OCI-M1 (cell line): ENCODE measurements around the gene PTX3.

Source experiments
- DNase-seq: peaks from one replicate; lab custom pipeline; 2025; lab: John Stamatoyannopoulos, UW

Gene PTX3

DNA sequence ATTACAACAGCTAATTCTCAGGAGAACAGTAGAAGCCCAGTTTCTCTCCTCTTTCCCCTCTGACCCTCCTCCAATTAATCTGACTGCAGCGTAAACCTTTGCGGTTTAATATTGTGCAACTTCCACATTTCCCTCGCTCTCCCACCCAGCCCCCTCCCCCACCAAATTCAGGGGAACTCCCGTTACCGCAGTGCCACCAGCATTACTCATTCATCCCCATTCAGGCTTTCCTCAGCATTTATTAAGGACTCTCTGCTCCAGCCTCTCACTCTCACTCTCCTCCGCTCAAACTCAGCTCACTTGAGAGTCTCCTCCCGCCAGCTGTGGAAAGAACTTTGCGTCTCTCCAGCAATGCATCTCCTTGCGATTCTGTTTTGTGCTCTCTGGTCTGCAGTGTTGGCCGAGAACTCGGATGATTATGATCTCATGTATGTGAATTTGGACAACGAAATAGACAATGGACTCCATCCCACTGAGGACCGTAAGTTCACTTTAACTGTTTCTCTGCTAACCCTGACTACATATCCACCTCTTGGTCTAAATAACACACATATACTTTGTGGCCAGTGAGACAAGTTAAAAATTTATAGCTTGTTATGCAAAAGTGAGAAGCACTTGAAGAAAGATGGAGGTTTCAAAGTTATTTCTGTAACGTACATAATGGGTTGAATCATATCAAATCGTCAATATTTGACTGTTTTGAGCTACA lies at the start of gene PTX3:
PTX3 (plus strand) TSS at position 268 of the 709 bp plus-strand sequence; CDS start at position 352, 84 bp downstream.
- peak; percentile 86 for DNase-seq

DNA sequence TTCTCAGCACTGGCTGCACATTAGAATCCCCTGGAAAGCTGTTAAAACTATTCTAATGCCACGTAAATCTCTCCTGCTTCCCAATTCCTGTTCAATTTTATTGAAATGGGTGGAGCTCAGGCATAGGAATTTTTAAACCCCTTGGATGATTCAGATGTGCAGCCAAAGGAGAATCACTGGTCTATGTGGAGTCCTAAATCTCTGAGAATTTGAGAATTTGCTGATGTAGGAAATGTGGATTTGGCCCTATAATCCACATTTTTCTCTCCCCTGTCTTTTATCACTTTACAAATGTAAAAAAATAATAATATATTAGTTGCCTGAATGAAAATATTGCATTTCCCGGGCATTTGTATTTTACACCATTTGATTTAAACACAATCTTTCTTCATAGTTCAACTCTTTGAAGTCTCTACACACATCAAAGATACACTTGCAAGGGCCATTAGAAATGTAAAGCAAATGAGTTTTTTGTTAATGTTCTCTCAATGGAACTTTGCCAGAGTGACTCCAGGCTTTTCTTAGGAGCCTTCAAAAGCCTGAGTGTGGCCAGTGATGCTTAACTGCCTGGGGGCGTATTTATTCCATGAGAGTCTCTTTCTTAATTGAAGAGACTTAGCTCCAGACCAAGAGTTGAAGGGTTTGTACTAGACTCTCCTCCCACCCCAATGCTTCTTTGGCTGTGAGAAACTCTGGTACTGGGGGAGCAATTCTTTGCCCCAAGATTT lies 48.8 kb upstream of the PTX3 start:
- no peak for DNase-seq

DNA sequence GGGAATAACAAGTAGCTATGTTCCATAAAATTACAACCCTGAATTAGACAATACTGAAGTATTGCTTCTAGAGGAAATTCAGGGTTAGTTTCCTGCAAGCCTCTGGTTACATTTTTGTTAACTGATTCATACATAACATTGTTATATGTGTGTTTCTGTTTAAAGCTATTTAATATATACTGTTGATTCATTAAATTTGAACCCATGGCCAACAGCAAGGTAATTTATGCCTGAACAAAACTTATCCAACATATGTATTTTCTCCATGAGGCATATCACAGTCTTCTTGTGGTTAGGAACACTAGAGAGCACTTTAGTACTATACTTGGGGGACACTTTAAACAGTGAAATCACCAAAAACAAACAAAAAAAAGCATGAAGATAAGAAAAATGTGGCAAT lies 47.7 kb upstream of the PTX3 start:
- DNase-seq = no peak

DNA sequence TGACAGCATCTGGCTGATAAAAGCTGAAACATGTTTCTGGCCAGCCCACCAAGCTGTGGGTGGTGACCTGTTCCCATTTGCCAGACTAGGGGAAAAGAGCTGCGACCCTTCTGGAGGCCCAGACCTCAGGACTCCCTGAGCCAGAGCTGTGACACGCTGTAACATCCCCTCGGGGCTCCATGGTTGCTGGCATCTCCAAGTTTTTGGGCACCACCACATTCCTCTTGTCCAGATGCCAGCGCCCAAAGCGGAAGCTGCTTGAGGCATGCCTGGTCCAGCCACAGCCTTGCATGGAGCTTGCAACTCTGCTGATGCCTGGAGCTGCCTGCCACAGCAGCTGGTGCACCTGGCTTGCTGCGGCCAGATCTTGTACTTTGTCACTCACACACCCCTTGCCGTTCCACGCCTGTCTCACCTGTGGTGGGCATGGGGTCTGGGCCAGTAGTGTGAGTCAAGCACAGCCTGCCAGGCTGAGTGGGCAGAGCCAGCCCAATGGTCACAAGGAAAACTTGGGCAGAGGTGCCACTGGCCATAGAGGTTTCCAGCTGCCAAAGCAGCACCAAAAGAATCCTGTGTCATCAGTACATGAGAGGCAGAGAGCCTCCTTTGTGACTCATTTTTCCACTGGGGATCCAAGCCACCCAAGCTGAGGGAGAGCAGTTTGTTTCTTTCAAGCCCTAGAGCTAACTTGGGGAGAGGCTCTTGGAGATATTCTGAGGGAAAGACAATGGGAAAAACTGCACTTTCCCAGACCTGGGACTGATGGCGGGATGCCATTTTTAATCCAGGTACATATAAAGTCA lies 45.7 kb upstream of the PTX3 start:
- DNase-seq = no peak

DNA sequence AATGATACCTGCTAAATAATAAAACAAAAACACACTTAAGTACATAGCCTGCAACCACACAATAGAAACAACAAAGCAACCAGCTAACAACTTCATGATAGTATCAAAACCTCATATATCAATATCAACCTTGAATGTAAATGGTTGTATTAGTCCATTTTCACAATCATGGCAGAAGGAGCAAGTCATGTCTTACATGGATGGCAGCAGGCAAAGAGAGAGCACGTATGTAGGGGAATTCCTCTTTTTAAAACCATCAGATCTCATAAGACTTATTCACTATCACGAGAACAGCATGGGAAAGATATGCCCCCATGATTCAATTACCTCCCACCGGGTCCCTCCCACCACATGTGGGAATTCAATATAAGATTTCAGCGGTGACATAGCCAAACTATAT lies 44.5 kb upstream of the PTX3 start:
- DNase-seq = no peak

DNA sequence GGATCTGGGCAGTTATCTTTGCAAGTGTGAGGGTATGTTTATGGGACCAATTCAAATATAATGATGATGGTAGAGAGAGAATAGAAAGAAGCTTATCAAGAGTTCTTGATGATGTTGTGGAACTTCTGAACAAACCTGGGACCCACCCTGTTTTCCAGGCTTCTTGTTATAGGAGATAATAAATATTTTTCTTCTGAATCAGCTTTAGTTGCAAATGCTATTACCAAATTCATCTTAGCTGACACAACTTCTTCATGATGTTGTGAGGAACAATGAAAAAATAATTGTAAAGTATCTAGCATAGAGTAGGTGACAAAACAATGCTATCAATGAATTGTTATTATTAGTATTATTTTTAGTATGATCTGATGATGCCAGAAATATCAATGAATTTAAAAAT lies 43.5 kb upstream of the PTX3 start:
- no peak for DNase-seq

DNA sequence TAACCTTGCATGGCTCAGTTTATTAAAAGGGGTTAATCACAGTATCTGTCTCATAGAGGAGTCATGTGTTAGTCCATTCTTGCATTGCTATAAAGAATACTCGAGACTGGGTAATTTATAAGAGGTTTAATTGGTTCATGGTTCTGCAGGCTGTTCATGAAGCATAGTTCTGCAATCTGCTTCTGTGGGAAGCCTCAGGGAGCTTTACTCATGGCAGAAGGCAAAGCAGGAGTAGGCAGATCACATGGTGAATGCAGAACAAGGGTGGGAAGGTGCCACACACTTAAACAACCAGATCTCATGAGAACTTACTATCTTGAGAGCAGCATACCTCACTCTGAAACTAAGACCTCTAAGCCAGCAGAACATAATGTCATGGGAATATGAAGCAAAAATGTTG lies 42.2 kb upstream of the PTX3 start:
- DNase-seq = no peak

DNA sequence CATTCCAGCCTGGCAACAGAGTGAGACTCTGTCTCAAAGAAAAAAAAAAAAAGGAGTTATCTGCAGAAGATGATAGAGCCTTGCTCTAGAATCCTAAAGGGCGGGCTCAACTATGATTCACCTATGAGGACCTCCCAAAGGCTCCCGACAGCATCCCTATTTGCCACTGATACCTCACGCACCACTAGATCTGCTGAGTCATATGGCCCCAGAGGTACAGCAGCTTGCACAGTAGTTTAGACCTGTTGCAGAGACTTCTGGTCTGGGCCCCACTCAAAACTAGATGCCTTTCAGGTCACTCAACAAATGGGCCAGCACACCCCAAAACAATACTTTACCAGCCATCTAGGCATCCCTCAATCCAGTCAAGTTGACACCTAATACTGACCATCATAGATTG lies 38.1 kb upstream of the PTX3 start:
- no peak for DNase-seq

DNA sequence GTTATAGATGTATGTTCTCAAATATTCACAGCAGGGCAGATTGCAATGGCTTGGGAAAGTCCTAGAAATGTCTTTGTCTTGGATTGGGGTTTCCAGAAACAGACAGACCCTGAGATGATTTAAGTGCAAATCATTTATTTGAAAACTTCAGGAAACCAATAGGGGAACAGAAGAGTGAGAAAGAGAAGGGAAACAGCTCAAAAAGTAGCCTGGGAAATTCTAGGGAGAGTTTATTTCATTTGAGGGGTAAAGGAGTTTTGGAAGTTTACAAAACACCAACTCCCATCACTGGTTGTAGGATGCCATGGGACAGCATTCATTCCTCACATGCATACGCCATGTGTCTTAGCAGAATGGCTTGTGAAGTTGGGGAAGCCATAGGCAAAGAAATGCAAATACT lies 32.3 kb upstream of the PTX3 start:
- DNase-seq = no peak

DNA sequence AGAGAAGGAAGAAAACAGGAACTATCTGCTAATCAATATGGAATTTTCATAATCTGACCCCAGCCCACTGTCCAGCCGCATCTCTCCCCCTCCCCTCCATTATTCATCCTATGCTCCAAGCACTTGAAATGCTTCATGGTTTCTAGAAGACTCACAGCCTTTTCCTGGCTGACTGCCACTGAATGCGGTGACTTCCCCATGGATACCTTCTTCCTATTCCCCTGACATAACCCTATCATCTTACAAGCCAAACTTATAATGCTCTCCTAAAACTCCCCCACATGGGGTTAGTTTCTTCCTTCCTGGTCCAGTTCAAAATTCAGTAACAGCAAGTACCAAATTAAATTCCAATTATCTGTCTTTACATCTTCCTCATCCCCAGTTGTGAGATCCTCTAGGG lies 31.2 kb upstream of the PTX3 start:
- peak; percentile 3 for DNase-seq

DNA sequence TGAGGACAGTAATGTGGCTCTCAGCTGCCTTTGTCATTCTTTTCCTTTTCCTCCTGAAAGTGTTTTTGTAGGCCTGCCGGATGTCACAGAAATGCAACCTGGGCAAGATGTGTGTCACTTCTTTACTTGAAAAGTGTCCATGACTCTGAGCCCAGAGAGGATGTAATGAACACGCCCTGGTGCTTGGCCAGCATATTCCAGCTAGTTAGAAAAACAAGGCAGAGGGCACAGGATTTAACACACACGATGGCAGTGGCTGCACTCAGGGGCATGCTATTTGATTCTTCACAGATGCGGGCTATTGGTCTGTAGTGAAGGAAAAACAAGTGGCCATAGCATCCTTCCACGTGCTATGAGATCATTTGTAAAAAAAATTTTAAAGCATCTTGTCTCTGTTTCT lies 30.3 kb upstream of the PTX3 start:
- no peak for DNase-seq

DNA sequence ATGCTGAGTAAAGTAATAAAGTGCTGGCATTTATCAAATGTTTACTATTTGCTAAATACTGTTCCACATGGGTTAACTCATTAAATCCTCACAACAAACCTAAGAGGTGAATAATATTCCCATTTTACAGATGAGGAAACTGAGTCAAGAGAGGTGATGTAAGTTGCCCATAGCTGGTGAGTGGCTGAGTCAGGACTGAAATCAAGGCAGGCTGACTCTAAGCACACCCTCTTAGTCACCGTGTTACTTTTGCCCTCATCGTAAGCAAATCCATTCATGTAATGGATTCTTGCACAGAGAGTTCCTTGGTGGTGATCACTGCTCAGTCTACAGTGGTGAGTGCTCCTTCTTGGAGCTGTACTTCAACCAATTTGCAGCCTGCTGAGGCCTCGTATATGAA lies 28.9 kb upstream of the PTX3 start:
- no peak for DNase-seq

DNA sequence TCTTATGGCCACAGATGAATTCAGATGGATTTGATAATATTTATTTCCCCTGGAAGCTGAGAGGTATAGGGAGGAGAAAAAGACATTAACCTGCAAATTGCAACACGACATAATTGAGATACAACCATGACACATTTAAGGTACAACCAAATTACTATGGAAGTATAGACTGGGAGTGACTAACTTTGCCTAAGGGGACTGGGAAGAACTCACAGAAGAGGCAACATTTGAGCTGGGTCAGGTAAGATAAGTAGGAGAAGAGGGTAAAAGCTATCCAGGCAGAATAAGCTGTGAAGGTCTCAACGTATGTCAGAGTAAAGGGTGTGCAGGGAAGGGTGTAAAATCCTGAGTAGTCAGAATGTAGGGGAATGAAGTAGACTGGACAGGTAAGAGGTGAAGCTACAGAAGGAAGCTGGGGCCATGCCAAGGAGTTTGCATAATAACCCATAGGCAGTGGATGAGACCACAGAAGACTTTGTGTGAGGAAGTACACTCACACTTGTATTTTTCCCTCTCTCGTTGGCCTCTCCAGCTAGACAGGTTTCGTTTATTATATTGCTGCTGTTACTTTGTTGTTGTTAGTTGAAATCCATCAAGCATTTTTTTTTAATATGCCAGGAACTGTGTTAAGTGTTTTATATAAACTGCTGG lies 28.0 kb upstream of the PTX3 start:
- peak; percentile 1 for DNase-seq

DNA sequence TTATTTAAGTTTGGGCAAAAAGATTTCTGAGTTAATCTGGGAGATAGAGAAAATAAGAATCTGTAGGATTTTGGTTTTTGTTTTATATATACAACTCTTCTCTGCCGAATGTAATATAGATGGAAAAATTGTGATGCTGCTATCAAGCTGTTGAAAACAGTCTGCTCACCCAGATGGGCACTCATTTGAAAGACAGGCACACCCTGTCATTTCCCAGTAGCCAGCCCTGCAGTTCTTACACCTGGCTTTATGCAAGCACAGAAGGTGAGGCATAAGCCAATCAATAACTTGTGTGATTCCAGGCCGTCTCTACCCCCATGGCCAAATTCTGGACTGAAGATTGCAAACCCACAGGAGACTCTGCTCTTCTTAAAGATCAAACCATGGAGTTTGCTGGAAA lies 27.1 kb upstream of the PTX3 start:
- DNase-seq = no peak

DNA sequence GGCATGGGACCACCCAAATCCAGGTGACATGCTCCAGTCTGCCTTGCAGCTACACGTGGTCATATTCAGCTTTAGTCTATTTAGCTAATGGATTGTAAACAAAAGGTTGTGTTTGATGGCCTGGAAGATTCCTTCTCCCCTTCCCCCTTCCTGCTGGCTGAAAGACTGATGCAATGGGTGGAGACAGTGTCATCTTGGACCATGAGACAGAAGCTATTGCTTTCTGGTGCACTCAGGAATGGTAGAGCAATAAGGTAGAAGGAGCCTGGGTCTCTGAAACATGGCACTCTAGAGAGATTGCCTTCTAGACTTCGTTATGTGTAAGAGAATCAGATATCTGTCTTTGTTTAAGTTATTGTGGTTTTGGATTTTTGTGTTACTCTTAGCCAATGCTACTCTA lies 25.7 kb upstream of the PTX3 start:
- peak; percentile 10 for DNase-seq

DNA sequence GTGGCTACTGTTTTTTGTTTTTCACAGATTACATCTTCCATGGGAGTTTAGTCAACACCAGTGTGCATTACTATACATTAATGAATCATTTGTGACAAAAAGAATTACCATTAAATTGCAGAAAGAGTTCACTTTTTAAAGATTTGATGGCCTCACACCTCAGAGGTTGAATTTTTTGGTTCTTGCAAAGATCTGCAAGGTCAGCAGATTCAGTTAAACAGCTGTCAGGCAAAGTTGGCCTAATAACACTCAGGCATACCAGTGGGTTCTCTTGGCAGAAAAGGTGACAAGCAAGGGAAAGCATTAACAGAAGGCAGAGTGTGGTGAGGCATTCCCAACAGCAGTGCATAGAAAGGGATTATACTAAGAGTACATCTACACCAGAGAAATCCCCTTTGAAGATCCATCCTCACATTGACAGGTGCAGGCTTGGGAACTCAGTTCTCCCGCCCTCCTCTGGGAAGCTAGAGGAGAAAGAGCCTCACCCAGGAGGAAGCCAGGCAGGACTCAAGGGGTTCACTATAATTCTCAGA lies 24.3 kb upstream of the PTX3 start:
- DNase-seq = no peak

DNA sequence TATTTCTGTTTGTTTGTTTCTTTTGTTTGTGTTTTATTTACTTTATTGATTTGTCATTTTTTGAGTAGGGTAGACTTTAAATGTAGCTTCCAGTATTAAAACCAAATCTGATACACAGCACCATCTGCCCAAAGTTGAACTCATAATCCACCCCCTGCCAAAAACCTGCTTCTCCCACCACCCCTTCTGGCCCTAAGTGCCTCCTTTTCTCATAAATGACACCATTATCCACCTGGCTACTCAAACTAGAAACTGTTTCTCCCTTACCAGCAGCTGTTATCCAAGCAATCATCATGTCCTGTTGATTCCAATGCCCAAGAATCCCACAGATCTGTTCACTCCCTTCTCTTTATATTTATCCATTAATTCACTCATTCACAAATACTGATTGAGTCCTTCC lies 21.8 kb upstream of the PTX3 start:
- DNase-seq = no peak

DNA sequence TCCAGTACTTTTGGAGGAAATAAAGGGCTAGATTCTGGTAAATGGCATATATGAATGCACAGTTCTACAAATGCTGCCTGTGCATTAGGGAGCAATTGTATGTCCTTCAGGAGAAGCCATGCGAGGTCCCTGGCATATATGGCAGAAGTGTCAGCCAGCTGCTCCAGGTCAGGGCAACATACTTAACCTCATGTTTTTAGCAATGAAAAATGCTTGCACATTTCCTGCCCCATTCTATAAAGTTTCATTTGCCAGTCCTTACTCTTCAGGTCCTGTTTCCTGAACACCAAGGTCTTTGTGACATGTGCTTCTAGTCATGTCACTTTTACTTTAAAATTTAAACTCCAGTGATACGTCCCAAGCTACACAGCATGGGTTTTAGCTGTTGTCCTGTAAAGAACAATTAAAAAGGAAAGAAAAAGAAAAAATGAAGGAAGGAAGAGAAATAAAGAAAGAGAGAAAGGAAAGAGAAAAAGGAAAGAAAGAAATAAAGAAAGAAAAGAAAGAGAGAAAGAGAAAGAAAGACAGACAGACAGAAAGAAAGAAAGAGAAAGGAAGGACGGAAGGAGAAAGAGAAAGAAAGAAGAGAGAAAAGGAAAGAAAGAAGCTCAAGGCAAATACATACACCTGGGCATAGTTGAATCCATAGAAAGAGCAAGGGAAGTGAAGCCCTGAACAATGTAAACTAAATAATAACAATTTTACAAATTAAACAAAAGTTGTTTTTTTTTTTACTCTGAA lies 20.1 kb upstream of the PTX3 start:
- no peak for DNase-seq

DNA sequence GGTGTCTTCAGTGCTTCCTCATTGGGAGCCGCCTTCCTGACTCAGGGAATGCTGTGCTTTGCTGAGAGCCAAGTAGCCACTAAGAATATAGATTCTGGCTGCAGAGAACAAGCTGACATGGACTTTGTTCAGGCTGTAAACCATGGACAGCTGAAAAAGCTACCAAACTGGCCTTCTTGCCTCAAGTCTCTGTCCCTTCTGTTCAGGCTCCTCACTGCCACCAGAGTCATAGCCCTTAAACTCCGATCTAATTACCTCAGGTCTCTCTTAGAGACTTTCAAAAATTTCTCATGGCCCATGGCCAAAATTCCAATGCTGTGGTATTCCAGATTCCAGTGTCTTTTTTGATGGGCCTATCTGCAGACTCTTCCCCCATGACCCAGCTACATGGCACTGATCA lies 19.4 kb upstream of the PTX3 start:
- DNase-seq = no peak

DNA sequence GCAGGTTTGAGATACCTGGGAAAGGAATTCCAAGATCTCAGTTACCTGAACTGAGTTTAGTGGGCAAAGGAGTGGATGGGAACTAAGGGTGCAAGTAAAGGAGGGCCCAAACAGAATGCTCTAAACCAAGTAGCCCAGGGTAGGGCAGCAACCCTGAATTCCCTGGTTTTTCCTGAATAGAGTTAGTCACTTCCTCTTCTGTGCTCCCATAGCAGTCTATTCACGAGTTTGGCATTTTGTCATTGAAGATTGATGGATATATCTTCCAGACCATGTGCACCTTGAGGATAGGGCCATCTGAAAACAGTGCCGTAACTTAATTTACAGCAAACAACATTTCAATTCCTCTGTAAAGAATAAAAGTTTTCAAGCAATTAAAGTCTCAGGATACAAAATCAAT lies 18.5 kb upstream of the PTX3 start:
- DNase-seq = no peak

DNA sequence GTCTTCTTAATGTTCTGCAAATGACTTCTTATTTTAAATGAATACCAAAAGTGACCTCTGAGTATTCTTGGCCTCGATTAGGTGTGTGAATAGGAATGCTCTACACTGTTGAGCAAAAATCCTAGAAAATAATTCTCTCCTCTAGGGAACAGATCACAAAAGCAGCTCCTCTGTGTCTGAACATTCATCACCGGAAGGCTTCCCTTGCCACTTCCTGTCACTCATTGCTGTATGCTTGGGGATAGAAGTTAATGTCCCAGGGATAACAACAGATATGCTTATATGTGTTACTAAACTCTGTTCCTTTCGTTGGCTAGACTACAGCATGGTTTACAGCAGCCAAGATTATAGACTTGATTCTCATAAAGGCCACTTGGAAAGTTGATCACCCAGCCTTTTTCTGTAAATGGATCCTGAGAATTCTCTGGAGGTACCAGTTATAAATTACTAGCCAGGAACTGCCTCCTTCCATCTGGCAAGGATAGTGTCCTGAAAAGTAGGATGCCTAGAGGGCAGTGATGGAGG lies 16.0 kb upstream of the PTX3 start:
- no peak for DNase-seq
